HG02588 (cell line): ENCODE data around the gene BRD4.

Experiments used
- ATAC-seq: cut with Tn5 transposase; IDR thresholded peaks from one replicate; pipeline ENCODE4 v1.9.1; 2021; ENCODE audit warnings: mild to moderate bottlenecking, moderate library complexity; ENCODE audit not compliant: unreplicated experiment

Gene BRD4

GRCh38 chr19:15268192-15268927, 64.0 kb downstream of the BRD4 start:
- ATAC-seq: no peak

GRCh38 chr19:15266683-15267082, 65.7 kb downstream of the BRD4 start:
- ATAC-seq: no peak

GRCh38 chr19:15265850-15266248, 66.5 kb downstream of the BRD4 start:
- no peak for ATAC-seq

- no peak for ATAC-seq
Measured at GRCh38 chr19:15265214-15265849, 67.0 kb downstream of the BRD4 start.

GRCh38 chr19:15264933-15265206, 67.5 kb downstream of the BRD4 start:
- no peak for ATAC-seq

GRCh38 chr19:15264061-15264932, 68.0 kb downstream of the BRD4 start:
- ATAC-seq: no peak

- no peak for ATAC-seq
Measured at GRCh38 chr19:15263361-15263985, 68.9 kb downstream of the BRD4 start.

GRCh38 chr19:15262011-15262410, 70.3 kb downstream of the BRD4 start:
- ATAC-seq: no peak

- no peak for ATAC-seq
Measured at GRCh38 chr19:15260939-15261338, 71.4 kb downstream of the BRD4 start.

- no peak for ATAC-seq
Measured at GRCh38 chr19:15259907-15260306, 72.4 kb downstream of the BRD4 start.

GRCh38 chr19:15257782-15258181, 74.6 kb downstream of the BRD4 start:
- ATAC-seq: no peak

- no peak for ATAC-seq
Measured at GRCh38 chr19:15256708-15257331, 75.5 kb downstream of the BRD4 start.

- no peak for ATAC-seq
Measured at GRCh38 chr19:15255359-15255990, 76.9 kb downstream of the BRD4 start.

GRCh38 chr19:15254547-15254946, 77.8 kb downstream of the BRD4 start:
- no peak for ATAC-seq

GRCh38 chr19:15253513-15253912, 78.8 kb downstream of the BRD4 start:
- no peak for ATAC-seq

GRCh38 chr19:15253061-15253460, 79.3 kb downstream of the BRD4 start:
- no peak for ATAC-seq

- no peak for ATAC-seq
Measured at GRCh38 chr19:15252398-15253018, 79.8 kb downstream of the BRD4 start.

GRCh38 chr19:15251749-15252397, 80.5 kb downstream of the BRD4 start:
- no peak for ATAC-seq

- no peak for ATAC-seq
Measured at GRCh38 chr19:15251010-15251748, 81.2 kb downstream of the BRD4 start.
